GM18502 (cell line): ENCODE data around the gene ADAM17.
A peak's percentile ranks its signal among the peaks of the same experiment; 100 is the strongest.
"Not testable (repeated sequence)": the region's sequence is repeated elsewhere in the genome, so short reads cannot be mapped to it uniquely, and the experiment has no call there.

Experiments used
- ATAC-seq: cut with Tn5 transposase; IDR thresholded peaks from one replicate; pipeline ENCODE4 v1.9.1; 2021; ENCODE audit warnings: mild to moderate bottlenecking; ENCODE audit not compliant: unreplicated experiment, poor library complexity

Gene ADAM17

DNA sequence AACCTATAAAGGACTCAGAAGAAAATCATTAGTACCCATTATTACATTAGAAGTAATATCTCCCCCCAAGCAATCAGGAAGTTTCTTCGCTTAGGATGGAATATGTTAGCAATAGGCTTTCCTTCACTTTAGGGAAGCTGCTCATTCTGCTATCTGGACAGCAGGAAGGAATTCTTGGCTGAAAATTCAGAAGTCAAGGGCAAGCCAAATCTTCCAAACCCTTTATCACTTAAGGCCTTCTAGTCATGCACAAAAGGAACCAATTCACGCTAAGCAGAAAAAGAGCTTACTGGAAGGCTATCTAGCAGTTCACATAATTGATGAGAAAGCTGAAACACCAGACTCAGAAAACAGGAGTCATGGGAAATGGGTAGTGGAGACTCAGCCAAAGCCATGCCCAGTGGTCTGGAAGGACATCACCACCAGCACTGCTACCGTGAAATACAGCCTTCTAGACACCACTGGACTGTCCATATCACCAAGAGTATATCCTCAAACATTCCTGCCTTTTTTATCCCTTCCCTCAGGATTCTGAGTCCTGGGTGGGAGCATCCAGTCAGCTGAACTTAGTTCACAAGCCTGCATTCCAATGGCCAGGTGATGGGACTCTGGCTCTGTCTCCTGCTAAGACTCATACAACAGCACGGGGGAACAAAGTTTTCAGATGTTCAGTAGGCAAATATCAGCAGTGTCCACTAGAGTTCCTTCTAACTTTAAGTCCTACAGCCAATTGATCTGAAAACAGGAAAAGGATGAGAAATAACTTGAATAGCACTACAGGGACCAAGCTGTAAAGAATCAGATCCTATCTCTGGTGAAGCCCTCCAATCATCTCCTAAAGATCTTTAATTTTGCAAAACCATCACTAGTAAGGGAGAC is 14.8 kb upstream of the ADAM17 start:
- ATAC-seq: no peak

DNA sequence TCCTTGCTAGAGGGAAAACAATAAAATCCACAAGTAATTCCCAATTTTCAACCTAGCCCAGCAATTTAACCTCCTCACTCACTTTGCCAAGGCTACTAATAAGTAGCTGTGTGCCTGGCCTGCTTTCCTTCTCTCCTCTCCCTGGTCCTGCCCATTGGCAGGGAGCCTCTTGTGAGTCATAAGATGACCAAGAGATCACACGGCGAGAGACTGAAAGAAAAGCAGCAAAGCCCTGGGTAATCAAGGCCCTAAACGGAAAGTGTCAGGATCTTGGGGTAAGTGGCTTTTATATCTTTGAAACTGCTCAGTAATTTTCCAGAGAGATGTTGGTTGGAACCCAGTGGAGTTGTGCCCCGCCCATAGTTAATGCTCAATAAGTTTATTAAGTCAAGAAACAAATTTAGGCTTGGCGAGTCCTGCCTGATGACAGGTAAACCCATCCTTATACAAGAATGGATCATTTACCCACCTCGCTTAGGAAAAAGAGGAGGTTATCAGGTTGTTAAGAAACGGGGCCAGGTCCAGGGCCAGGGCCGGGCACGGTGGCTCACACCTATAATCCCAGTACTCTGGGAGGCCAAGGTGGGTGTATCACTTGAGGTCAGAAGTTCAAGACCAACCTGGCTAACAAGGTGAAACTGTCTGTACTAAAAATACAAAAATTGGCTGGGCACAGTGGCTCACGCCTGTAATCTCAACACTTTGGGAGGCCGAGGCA is 10.0 kb upstream of the ADAM17 start:
- ATAC-seq: no peak

DNA sequence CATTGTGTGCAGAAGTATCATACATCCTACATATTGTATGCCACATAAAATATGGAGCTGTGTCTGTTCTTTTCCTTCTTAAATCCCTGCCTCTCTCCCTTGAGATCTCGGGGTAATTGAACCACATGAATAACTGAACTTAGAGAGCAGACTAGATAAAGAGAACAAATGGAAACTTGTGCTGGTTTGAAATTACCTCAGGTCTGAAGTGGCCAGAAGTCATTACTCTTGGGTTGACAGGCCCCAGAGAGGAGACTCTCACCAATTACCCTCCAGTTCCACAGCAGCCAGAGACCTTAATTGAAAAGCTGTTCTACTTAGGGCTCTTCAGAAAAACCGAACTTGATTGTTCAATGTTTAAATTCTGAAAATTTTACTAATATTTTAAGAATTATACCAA is 5.0 kb upstream of the ADAM17 start:
- no peak for ATAC-seq

GRCh38 chr2:9558948-9559381 is 3.3 kb upstream of the ADAM17 start:
- no peak for ATAC-seq

DNA sequence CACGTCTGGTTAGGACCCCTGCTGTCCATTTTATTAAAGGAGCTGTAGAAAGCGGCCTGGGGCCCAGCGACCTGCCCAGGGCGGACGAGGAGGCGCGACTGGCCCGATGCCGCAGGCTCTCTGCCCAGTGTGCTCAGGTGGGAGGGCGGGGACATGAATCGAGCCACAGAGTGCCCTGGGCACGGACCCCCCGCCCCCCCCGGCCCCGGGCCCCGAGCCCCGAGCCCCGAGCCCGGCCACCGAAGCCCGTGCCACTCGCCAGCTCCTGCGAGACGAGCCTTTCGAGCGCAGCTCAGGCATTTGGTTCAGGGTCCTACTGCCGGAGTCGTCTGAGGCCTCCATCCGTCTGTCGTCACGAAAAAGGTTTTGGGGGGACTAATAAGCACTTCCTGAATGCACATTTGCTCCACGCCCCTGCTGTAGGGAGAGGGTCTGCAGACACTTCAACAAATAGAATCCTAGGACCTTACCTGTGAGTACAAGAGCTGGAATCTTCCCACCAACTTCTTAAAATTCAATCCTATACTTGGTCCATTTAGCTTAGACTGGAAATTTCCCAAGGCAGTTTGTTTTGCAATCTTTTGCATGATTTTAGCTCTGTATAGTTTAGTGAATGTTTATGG is 602 bp upstream of the ADAM17 start:
- ATAC-seq: peak; percentile 28

GRCh38 chr2:9554921-9555296 is 721 bp downstream of the ADAM17 start:
- ATAC-seq: no peak

DNA sequence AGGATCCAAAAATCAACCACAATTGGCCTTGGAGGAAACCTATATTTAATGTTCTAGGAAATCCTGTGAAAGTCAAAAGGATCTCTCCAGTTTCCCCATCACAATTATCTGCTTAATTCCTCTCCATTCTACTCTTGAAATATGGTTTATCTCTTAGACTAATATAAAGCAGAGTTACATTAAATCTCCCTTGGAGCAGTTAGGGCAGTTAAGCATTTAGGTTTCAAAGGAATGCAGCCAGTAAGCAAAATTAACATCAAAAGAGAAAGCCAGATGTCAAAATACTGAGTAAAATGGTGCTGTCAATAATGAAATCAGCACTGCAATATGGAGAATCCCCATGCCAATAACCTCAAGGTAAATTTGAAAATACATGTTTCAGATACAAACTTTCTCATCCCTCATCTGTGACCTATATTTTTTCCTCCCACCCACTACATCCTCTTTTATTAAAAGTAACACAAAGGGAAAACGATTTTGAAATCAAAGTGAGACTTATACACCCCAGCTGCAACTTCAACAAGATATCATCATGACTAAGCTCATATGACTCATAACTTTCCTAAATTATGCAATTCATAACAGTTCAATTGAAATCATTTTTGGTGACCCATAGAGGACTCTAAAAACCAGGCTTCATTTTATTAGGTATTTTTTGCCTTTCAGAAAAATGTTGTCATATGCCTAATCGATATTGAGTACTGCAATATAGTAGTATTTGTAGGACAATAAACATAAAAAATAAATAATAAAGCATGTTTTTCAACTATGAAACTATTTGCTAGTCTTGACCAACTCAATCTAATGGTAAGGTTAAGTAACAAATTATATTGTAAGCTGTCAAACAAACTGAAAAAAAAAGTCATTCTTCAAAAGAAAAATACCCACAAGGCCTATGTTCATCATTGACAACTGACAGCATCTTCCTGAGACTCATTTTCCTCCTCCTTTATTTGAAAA is 3.1 kb downstream of the ADAM17 start:
- ATAC-seq: no peak

DNA sequence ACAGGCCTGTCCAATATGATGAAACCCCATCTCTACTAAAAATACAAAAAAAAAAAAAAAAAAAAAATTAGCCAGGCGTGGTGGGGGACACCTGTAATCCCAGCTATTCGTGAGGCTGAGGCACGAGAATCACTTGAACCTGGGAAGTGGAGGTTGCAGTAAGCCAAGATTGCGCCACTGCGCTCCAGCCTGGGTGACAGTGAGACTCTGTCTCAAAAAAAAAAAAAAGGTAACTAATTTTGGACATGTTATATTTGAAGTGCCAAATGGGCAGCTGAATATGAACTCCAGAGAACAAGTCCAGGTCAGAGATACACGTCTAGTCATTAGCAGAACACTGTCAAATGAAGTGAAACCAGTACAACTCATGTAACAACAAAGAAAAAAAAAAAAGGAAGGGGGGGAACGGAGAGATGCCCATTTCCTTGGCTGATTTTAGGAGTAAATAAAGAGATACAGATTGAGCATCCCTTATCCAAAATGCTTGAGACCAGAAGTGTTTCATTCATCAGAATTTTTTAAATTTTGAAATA is 4.7 kb downstream of the ADAM17 start:
- not testable (repeated sequence) for ATAC-seq

DNA sequence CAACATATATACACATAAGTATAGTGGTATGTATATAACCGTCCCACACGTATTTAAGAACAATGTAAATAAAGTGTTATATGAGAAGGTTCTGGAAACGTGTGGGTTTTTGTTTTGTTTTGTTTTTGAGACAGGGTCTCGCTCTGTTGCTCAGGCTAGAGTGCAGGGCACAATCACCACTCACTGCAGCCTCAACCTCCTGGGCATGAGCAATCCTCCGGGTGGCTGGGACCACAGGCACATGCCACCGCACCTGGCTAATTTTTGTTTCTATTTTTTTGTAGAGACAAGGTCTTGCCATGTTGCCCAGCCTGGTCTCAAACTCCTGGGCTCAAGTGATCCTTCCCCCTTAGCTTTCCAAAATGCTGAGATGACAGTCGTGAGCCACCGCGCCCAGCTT is 6.2 kb downstream of the ADAM17 start:
- no peak for ATAC-seq

DNA sequence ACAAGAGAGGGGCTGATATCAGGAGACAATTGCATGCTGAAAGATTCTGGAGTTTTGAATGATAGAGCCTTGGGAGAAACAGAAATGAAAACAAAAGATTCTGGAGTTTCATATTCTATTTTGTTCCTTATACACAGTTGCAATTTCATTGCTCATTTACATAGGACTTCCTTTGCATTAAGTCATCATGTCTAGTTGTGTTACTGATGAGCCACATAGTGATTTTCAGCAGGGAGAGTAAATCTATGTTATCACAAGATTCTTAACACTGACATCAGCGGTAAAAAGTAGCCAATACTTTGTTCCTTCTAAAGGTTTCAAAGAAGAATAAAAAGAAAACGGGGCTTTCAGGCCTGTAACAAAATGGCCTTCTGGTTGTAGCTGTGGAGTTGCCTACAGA is 7.1 kb downstream of the ADAM17 start:
- ATAC-seq: peak; percentile 58

GRCh38 chr2:9547262-9547991 is 8.2 kb downstream of the ADAM17 start:
- ATAC-seq: no peak

GRCh38 chr2:9545502-9545901 is 10.1 kb downstream of the ADAM17 start:
- ATAC-seq: no peak

DNA sequence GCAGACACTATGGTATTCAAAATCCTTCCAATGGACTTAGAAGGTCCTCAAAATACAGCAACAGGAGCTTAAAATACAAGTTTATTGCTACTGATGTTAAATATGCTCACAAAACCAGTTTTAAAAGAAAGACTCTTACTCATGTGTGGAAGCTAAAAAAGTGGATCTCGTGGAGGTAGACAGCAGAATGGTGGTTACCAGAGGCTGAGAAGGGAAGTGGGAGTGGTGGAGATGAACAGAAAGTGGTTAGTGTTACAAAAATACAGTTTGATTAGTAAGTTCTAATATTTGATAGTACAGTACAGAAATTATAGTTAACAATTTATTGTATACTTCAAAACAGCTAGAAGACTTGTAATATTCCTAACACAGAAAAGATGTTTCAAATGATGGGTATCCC is 12.1 kb downstream of the ADAM17 start:
- no peak for ATAC-seq

DNA sequence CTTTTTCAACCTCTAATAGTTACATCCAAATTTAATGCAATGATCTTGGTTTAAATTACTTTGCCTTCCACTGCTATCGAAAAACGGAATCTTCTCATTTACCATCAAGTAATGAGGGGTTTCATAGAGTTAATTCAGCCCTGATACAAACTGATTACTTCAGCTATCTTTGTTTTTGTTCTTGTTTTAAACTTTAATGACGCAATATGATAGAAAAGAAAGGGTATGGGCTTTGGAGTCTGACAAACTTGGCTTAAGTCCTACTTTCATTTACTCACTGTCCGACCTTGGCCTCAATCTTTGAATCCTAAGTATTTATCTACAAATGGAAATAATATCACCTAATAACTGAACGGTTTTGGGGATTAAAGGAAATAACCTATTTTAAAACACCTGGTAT is 16.1 kb downstream of the ADAM17 start:
- ATAC-seq: no peak

- ATAC-seq: no peak
Observed at GRCh38 chr2:9538000-9538507, 17.6 kb downstream of the ADAM17 start.

DNA sequence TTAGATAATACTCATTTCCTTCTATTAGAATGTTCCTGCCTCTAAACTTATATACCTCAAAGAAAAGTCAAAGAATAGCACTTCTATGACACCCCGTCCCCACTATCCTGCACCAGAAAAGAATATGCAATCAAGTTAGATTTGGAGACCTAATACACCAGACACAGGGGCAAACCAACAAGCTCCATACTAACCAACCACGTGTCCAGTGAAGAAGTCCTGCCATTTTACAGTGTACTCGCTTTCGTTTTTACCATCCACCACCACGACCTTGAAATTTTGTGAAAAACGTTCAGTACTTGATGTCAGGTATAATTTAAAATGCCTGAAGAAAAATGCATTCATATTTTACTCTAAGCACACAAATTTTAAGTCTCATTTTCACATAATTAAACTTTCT is 19.1 kb downstream of the ADAM17 start:
- no peak for ATAC-seq

GRCh38 chr2:9535177-9535576 is 20.5 kb downstream of the ADAM17 start:
- ATAC-seq: no peak

- no peak for ATAC-seq
Observed at GRCh38 chr2:9533663-9534062, 22.0 kb downstream of the ADAM17 start.

DNA sequence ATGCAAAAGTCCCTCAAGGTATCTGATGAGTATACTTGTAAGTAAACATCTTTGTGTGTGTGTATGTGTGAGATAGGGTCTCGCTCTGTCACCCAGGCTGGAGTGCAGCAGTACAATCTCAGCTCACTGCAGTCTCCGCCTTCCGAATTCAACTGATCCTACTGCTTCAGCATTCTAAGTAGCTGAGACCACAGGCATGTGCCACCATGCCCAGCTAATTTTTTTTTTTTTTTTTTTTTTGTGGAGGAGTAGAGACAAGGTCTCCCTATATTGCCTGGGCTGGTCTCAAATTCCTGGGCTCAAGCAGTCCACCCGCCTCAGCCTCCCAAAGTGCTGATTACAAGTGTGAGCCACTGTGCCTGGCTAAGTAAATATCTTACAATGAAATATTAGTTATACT is 23.2 kb downstream of the ADAM17 start:
- no peak for ATAC-seq
